ENCODE results near the gene HIC1. TPM values are rescaled to one million over a fixed set of nuclear protein-coding genes. Genes with fewer than 3 reads are reported as not detected.
"Not testable (repeated sequence)": the region's sequence is repeated elsewhere in the genome, so short reads cannot be mapped to it uniquely, and the experiment has no call there.

Gene HIC1
- total RNA-seq: 10 to 100 TPM; 39.5 to 42.7 TPM
- 1.3 TPM for polyA plus RNA-seq

- ChIA-PET CTCF (interaction anchor here (0.6 to 8.2 kb wide), 48 partner anchors 9 to 386 kb away, joined by 3 to 256 read pairs (median 4); partner anchors contain the start of genes RTN4RL1, SGSM2 and TSR1), POLR2A (interaction anchor here (0.5 to 4.4 kb wide), 10 partner anchors 10 to 347 kb away, joined by 3 to 37 read pairs (median 4); partner anchors contain the start of genes SMG6, SRR and TSR1)
- Mint-ChIP-seq H3K9me3 (no peaks in the 10 kb centered on the region), H3K27me3 (peaks cover 0 to 3% of the 10 kb centered on the region in 2 donors), H3K36me3 (peaks cover 0 to 3% (median 0%) of the 10 kb centered on the region in 3 donors), H3K27ac (peak within 1 kb of the TSS; percentile 85 to 97 (median 90)), H3K4me1 (peaks cover 17 to 38% (median 18%) of the 10 kb centered on the region in 3 donors), H3K4me3 (peak within 1 kb of the TSS; percentile 79 to 92 (median 83))
- no peaks in the 10 kb centered on the region for H3K36me3 ChIP-seq (ENCODE audit: insufficient read depth, low read length)
- peak within 1 kb of the TSS; percentile 64 for H3K4me3 ChIP-seq (ENCODE audit: low read length)
- DNase-seq: peak; percentile 68 to 84 (median 79)
- no peaks in the 10 kb centered on the region for H3K9me3 ChIP-seq (ENCODE audit: low read length)
- H3K27me3 ChIP-seq (ENCODE audit: insufficient read depth, low read length, poor library complexity, severe bottlenecking): no peaks in the 10 kb centered on the region
- H3K27ac ChIP-seq (ENCODE audit: low read depth, low read length): peak within 1 kb of the TSS; percentile 85
- H3K4me1 ChIP-seq (ENCODE audit: insufficient read depth, low read length): peaks cover 18% of the 10 kb centered on the region
Observed at GRCh38 chr17:2054512-2055291, at the start of gene HIC1. HIC1 (plus strand) TSS chr17:2055103; CDS start chr17:2056691, 1,588 bp downstream.

GRCh38 chr17:2008332-2009126 lies 46.4 kb upstream of the HIC1 start:
- no peak overlapping the region for H3K4me3 Mint-ChIP-seq
- DNase-seq: no peak
- peaks cover 2 to 14% of the 10 kb centered on the region in 2 donors for H3K27me3 Mint-ChIP-seq
- ChIA-PET POLR2A (no interaction called here), CTCF (no interaction called here)
- Histone ChIP-seq H3K27ac (ENCODE audit: low read depth, low read length) (no peak overlapping the region), H3K4me3 (ENCODE audit: low read length) (no peak overlapping the region), H3K36me3 (ENCODE audit: insufficient read depth, low read length) (no peaks in the 10 kb centered on the region), H3K4me1 (ENCODE audit: insufficient read depth, low read length) (no peaks in the 10 kb centered on the region), H3K27me3 (ENCODE audit: insufficient read depth, low read length, poor library complexity, severe bottlenecking) (no peaks in the 10 kb centered on the region), H3K9me3 (ENCODE audit: low read length) (no peaks in the 10 kb centered on the region)
- no peaks in the 10 kb centered on the region for H3K4me1 Mint-ChIP-seq
- H3K36me3 Mint-ChIP-seq: no peaks in the 10 kb centered on the region
- H3K27ac Mint-ChIP-seq: no peak overlapping the region
- no peaks in the 10 kb centered on the region for H3K9me3 Mint-ChIP-seq

- H3K4me1 Mint-ChIP-seq: no peaks in the 10 kb centered on the region
- no peaks in the 10 kb centered on the region for H3K36me3 ChIP-seq (ENCODE audit: insufficient read depth, low read length)
- no peaks in the 10 kb centered on the region for H3K9me3 ChIP-seq (ENCODE audit: low read length)
- CTCF ChIA-PET: no interaction called here
- no peaks in the 10 kb centered on the region for H3K4me1 ChIP-seq (ENCODE audit: insufficient read depth, low read length)
- H3K27ac Mint-ChIP-seq: no peak overlapping the region
- DNase-seq: no peak
- no peak overlapping the region for H3K4me3 ChIP-seq (ENCODE audit: low read length)
- no peak overlapping the region for H3K4me3 Mint-ChIP-seq
- peaks cover 0 to 2% (median 0%) of the 10 kb centered on the region in 5 donors for H3K9me3 Mint-ChIP-seq
- H3K27me3 ChIP-seq (ENCODE audit: insufficient read depth, low read length, poor library complexity, severe bottlenecking): no peaks in the 10 kb centered on the region
- POLR2A ChIA-PET: interaction anchor here (0.6 kb wide), 1 partner anchor 147 kb away, joined by 3 read pairs; no protein-coding TSS in a partner anchor
- peaks cover 2 to 18% of the 10 kb centered on the region in 2 donors for H3K27me3 Mint-ChIP-seq
- no peak overlapping the region for H3K27ac ChIP-seq (ENCODE audit: low read depth, low read length)
- H3K36me3 Mint-ChIP-seq: no peaks in the 10 kb centered on the region
Observed at GRCh38 chr17:2009737-2010136, 45.2 kb upstream of the HIC1 start.

GRCh38 chr17:2011411-2012371 lies 43.2 kb upstream of the HIC1 start:
- H3K9me3 ChIP-seq (ENCODE audit: low read length): no peaks in the 10 kb centered on the region
- Mint-ChIP-seq H3K27ac (no peak overlapping the region), H3K36me3 (no peaks in the 10 kb centered on the region), H3K4me3 (no peak overlapping the region), H3K27me3 (peaks cover 4 to 22% of the 10 kb centered on the region in 2 donors), H3K4me1 (no peaks in the 10 kb centered on the region), H3K9me3 (peaks cover 0 to 2% (median 0%) of the 10 kb centered on the region in 5 donors)
- ChIA-PET POLR2A (no interaction called here), CTCF (interaction anchor here (1.0 kb wide), 1 partner anchor 130 kb away, joined by 4 read pairs; no protein-coding TSS in a partner anchor)
- no peaks in the 10 kb centered on the region for H3K36me3 ChIP-seq (ENCODE audit: insufficient read depth, low read length)
- H3K27me3 ChIP-seq (ENCODE audit: insufficient read depth, low read length, poor library complexity, severe bottlenecking): no peaks in the 10 kb centered on the region
- no peaks in the 10 kb centered on the region for H3K4me1 ChIP-seq (ENCODE audit: insufficient read depth, low read length)
- no peak overlapping the region for H3K27ac ChIP-seq (ENCODE audit: low read depth, low read length)
- DNase-seq: no peak
- H3K4me3 ChIP-seq (ENCODE audit: low read length): no peak overlapping the region

- no peak overlapping the region for H3K4me3 ChIP-seq (ENCODE audit: low read length)
- Mint-ChIP-seq H3K4me3 (no peak overlapping the region), H3K9me3 (peaks cover 0 to 2% (median 0%) of the 10 kb centered on the region in 5 donors), H3K27me3 (peaks cover 5 to 22% of the 10 kb centered on the region in 2 donors), H3K4me1 (no peaks in the 10 kb centered on the region), H3K27ac (peak overlapping the region in 1 of 8 donors; percentile 45), H3K36me3 (no peaks in the 10 kb centered on the region)
- no peak for DNase-seq
- POLR2A ChIA-PET: no interaction called here
- CTCF ChIA-PET: interaction anchor here (1.9 kb wide), 1 partner anchor 12 kb away, joined by 5 read pairs; the partner anchor contains the start of gene RTN4RL1
- no peaks in the 10 kb centered on the region for H3K9me3 ChIP-seq (ENCODE audit: low read length)
- no peaks in the 10 kb centered on the region for H3K27me3 ChIP-seq (ENCODE audit: insufficient read depth, low read length, poor library complexity, severe bottlenecking)
- no peak overlapping the region for H3K27ac ChIP-seq (ENCODE audit: low read depth, low read length)
- H3K4me1 ChIP-seq (ENCODE audit: insufficient read depth, low read length): no peaks in the 10 kb centered on the region
- H3K36me3 ChIP-seq (ENCODE audit: insufficient read depth, low read length): no peaks in the 10 kb centered on the region
Observed at GRCh38 chr17:2012499-2012898, 42.4 kb upstream of the HIC1 start.

GRCh38 chr17:2013220-2013993 lies 41.5 kb upstream of the HIC1 start:
- H3K36me3 ChIP-seq (ENCODE audit: insufficient read depth, low read length); H3K27ac ChIP-seq (ENCODE audit: low read depth, low read length); POLR2A ChIA-PET; H3K9me3 Mint-ChIP-seq; H3K36me3 Mint-ChIP-seq; H3K4me3 ChIP-seq (ENCODE audit: low read length); DNase-seq; H3K4me3 Mint-ChIP-seq; H3K27me3 ChIP-seq (ENCODE audit: insufficient read depth, low read length, poor library complexity, severe bottlenecking); H3K4me1 ChIP-seq (ENCODE audit: insufficient read depth, low read length); H3K4me1 Mint-ChIP-seq; H3K27ac Mint-ChIP-seq; H3K9me3 ChIP-seq (ENCODE audit: low read length): not testable (repeated sequence)
- peaks cover 5 to 31% of the 10 kb centered on the region in 2 donors for H3K27me3 Mint-ChIP-seq
- CTCF ChIA-PET: interaction anchor here (1.9 kb wide), 1 partner anchor 12 kb away, joined by 5 read pairs; the partner anchor contains the start of gene RTN4RL1

GRCh38 chr17:2013994-2014317 lies 40.9 kb upstream of the HIC1 start:
- no peaks in the 10 kb centered on the region for H3K27me3 ChIP-seq (ENCODE audit: insufficient read depth, low read length, poor library complexity, severe bottlenecking)
- no peaks in the 10 kb centered on the region for H3K9me3 ChIP-seq (ENCODE audit: low read length)
- no peaks in the 10 kb centered on the region for H3K4me1 ChIP-seq (ENCODE audit: insufficient read depth, low read length)
- Mint-ChIP-seq H3K4me1 (no peaks in the 10 kb centered on the region), H3K4me3 (no peak overlapping the region), H3K27ac (no peak overlapping the region), H3K9me3 (peaks cover 0 to 2% (median 0%) of the 10 kb centered on the region in 5 donors), H3K27me3 (peaks cover 6 to 34% of the 10 kb centered on the region in 2 donors), H3K36me3 (no peaks in the 10 kb centered on the region)
- no peaks in the 10 kb centered on the region for H3K36me3 ChIP-seq (ENCODE audit: insufficient read depth, low read length)
- DNase-seq: no peak
- ChIA-PET POLR2A (no interaction called here), CTCF (interaction anchor here (1.9 kb wide), 1 partner anchor 11 kb away, joined by 5 read pairs; the partner anchor contains the start of gene RTN4RL1)
- H3K27ac ChIP-seq (ENCODE audit: low read depth, low read length): no peak overlapping the region
- no peak overlapping the region for H3K4me3 ChIP-seq (ENCODE audit: low read length)
